ENCODE data around the gene PLXNB2.

PLXNB2 gene

DNA sequence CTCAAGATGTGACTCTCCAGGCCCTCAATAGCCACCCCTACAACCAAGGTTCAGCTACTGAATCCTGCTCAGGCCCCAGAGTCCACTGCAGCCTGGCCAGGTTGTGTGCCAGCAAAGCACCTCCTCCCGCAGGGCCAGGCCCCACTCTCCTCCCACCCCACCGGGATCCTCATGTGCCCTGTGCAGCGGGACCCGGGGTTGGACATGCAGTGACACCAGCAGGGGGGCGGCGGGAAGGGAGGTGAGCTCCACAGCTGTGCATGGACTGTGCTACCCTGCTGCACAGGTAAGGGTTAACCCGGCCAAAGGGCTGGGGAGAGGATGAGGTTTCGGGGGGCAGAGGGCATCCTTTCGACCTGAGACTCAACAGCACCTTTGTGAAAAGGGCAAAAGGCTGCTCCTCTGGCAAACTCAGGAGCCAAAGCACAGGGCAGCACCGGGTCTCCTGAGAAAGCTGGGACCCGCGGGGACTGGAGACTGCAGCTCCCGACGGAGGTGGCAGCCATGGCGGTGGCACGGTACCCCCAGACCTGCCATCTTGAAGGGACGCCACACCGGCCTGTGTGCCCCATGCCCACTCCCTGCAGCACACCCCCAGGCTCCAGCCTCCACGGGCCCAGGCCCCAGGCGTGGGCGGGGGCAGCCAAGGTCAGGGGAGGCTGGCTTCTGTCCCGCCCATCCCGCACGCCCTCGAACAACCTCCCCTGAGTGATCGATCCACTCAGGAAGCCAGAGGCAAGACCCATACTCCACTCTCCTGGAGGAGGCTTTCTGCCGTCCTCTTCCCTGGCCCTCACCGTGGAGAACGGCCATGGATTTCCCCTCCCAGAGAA lies 10.6 kb downstream of the PLXNB2 start:
- DNase-seq, result no peak

DNA sequence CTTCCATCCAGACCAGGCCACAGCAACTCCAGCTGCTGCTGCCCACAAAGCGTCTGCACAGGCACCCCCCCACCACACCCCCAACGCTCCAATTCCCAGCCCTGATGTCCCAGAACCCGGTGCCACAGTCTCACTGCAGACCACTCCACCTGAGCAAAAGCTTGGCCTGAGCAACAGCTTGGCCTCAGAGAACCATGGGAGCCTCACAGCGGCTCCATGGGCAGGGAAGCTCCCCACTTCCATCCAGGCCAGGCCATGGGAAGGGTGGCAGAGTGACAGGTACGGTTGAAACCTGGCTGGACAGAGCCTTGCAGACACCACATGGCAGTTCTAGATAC lies 13.2 kb downstream of the PLXNB2 start:
- no peak for DNase-seq

DNA sequence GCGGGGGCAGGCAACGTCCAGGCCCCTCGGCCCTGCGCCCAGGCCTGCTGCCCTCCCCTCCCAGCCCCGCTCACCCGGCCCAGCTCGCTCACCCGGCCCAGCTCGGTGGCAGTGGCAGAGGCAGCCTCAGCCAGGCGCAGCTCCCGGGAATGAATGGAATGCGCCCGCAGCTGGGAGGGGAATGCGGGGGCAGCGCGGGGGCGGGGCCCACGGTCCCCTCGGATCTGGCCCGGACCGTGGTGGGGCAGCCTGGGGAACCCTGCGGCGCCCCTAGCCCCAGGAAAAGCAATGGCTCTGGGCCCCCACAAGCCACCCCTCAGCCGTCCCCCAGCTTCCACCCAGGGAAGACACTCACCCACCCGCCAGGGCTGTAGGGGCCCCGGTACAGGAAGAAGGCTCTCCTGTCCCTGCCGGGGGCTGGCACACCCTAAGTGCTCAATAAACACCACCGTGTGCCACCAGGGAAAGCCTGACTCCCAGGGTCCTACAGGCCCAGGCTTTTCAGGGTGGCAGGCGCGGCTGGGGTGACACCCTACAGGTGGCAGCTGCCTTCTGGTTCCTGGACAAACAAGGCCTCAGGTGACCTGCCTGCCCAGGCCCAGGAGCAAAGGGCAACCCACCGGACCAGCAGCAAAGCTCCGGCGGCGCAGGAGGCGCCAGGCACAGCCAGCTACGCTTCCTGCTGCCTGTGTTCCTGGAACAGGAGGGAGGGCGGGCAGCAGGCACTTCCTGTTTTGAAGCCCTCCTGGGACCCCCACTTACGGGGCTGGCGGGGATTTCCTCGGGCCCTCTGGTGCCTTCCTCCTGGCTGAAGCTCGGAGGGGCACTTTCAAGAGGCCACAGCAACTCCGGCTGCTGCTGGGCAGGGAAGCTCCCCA lies 13.8 kb downstream of the PLXNB2 start:
- DNase-seq, result no peak

DNA sequence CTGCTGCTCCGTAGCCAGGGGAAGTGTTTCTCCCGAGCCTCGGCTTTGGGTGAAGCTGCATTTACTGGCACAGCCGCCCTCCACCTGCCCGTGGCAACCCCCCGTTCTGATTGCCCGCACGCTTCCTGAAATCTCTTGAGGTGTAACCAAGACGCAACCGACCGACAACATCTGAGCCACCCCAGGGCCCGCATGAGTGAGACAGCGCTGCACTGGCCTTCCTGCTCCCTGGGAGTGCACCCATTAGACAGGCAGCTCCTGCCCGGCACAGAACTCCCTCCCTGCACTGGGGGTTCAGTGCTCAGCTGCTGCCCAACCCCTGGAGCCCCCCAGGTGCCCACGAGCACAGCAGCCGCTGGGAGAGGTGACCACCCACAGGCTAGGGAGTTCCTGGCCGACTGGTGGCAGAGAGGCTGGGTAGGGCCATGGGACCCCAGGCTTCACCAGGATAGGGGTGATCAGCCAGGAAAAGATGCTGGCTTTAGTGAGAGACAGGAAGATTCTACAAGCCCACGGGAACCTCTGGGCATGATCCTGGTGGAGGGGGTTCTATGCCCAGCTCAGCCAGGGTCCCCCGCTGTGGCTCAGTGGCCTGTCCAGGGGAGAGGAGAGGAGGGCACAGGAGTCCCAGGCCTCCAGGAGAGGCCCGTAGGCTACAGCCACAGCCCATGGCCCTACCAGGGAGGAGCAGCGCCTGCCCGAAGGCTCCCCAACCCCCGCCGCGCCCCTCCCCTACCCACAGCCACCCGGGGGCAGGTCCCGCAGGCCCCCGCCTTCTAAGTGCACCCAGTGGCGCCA lies 14.6 kb downstream of the PLXNB2 start:
- DNase-seq, result no peak

DNA sequence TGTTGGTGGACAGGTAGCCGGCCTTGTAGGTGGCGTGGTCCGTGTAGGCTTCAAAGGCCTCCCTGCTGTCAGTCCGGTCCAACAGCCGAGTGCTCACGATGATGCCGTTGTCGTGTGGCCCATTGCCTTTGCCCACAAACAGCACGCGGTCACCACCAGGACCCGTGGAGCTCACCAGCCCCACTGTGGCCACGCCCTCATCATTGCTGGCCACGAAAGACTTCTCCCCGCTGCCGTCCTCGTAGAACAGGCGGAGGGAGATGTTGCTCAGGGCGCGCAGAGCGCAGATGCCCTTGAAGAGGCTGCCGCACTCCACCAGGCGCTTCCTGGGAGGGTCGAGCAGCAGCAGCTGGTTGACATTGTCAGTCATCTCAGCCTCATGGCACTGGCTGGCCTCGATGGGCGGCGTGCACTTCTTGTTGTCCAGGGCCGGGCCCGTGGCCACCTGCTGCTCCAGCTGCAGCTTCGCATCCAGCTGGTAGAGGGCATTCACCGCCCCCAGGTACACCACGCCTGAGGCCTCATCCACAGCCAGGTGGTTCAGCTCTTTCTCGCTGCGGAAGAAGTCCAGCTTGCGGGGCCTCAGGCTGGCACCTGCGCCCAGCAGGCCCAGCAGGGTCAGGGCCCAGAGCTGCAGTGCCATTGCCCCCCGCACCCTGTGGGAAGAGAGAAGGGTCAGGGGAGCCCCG lies 17.4 kb downstream of the PLXNB2 start:
- no peak for DNase-seq

DNA sequence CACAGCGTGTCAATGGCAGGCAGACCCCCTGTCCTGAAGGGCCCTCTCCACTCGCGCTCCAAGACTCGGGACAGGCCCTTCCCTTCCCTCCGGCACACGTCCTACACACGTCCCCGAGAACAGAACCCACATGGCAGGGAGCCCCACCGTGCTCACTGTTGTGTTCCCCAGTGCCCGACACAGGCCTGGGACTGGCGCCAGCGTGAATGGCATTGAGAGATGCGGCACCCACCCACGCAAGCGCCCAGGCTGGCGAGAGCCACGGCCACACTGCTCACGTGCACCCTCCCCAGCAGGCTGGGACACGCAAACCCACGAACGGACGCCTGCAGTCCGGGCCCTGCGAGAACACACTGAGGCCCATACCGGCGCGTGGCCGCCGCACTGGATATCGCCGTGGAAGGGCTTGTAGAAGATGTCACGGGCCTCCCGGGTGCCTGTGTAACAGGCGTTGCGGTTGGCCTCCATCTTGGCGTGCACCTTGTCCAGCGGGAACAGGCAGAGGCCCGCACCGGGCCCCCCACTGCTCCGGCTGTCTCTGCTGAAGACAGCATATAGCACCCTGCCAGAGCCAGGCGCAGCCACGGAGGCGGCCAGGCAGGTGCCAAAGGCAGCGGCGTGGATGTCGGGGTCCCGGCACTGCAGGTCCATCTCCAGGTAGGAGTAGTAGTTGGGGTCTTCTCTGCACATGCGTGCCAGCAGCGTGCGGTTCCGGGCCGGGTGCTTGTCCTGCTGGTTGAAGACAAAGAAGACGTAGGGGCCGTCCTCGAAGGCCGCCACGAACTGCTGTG lies 18.1 kb downstream of the PLXNB2 start:
- no peak for DNase-seq

DNA sequence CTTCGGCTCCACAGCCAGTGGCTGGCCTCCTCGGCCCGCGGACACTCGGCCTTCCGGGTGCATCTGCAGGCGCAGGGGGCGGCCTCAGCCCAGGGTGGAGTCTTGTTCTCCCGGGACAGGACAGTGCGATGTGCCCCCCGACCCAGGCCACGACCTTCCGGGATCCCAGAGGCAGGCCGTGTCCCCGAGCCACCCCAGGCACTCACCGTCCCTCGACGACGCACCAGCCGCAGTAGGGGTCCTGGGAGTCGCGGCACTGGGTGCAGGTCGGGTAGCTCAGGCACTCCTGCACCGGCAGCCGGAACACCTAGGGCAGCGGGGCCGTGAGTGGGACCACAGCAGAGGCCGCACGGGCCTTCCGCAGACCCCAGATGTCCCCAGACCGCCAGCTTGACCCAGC lies 19.7 kb downstream of the PLXNB2 start:
- DNase-seq, result no peak

DNA sequence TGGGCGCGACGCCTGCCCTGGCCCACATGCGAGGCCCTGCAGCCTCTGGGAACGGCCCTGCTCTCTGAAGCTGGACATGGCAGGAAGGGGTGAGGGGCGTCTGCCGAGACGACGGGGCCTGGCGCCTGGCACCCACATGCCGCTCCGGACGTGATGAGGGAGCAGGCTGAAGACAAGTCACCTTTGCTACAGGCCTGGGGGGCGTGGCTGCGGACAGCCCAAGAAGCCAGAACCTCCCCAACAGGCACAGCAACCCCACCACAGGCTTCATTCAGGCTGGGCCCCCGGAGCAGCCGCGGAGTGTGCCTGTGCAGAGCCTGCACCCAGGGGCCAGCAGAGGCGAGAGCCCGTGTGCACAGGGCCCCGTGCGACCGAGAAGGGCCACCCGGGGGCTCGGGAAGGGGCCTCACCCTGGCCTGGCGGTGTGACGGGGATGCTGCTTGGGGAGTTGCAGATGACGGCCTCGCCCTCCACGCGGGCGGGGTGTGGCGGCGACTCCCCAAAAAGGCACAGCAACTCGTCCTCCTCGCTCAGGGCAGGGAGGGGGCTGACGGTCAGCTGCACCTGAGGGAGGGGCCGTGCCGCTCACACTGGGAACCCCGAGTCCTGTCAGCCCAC lies 20.6 kb downstream of the PLXNB2 start:
- no peak for DNase-seq

DNA sequence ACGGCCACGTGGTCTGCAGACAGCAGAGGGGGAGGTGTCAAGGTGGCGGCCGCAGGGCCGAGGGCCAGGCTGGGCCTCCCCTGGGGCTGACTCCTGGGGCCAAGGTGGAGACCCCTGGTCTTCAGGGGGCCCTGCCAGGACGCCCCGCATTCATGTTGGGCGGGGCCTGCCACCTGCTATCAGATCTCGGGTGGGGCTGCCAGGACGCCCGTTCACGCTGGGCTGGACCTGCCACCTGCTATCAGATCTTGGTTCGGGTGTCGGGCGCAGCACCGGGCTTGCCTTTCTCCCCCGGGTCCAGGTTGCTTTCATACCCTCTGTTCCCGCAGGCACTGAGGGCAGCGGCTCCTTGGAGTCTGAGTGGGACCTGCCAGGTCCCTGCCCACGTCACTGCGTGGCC lies 21.2 kb downstream of the PLXNB2 start:
- no peak for DNase-seq

DNA sequence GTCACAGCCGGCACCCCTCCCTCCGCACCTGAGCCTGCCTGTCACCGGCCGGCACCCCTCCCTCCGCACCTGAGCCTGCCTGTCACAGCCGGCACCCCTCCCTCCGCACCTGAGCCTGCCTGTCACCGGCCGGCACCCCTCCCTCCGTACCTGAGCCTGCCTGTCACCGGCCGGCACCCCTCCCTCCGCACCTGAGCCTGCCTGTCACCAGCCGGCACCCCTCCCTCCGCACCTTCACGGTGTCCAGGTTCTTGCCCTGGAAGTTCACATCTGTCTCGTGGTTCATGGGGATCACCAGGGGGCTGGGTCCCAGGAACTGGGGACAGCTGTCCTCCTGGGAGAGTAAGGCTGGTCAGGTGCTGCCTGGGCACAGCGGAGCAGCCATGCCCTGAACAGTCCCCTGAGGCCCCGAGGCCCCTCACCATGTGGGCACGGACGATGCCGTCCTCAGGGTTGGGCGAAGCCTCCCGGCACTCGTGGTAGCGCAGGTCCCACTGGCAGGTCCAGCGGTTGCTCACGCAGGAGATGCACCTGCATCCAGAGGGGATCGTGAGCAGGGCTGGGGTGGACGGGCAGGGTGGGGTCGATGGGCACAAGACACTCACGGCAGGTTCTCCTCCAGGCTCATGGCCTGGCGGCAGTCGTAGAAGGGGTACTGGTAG lies 21.7 kb downstream of the PLXNB2 start:
- DNase-seq, result no peak

DNA sequence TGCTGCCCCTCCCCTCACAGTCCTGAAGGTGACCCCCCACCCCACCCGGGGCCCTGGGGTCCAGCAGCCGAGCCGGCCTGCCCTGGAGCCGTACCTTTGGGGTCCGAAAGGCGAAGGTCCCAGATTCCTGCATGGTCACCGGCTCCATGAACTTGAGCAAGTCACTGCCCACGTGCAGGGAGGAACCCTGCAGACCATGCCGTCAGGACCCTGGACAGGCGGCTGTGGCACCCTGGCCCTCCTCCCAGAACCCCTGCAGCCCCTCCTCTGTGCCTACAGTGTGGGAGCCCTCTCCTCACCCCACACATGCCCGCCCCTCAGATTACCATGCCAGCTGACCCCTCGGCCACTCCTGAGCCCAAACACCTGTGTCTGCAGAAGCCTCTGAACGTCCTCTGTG lies 23.0 kb downstream of the PLXNB2 start:
- no peak for DNase-seq

DNA sequence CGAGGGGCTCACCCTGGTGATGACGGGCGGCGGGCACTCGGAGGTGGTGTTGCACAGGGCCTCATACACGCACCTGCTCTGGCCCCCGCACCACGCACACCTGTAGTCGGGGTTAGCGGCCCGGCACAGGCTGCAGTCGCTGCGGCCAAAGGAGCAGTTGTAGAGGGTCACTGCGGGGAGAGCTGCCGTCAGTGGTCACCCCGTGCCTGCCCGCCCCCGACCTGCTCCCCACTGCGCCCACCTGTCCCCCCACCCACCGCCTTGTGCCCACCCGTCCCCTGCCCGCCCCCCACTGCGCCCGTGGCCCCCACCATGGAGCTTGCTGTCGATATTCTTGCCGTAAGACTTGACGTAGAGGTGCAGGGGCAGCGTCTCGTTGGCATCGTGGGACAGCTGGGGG lies 23.6 kb downstream of the PLXNB2 start:
- DNase-seq, result no peak

DNA sequence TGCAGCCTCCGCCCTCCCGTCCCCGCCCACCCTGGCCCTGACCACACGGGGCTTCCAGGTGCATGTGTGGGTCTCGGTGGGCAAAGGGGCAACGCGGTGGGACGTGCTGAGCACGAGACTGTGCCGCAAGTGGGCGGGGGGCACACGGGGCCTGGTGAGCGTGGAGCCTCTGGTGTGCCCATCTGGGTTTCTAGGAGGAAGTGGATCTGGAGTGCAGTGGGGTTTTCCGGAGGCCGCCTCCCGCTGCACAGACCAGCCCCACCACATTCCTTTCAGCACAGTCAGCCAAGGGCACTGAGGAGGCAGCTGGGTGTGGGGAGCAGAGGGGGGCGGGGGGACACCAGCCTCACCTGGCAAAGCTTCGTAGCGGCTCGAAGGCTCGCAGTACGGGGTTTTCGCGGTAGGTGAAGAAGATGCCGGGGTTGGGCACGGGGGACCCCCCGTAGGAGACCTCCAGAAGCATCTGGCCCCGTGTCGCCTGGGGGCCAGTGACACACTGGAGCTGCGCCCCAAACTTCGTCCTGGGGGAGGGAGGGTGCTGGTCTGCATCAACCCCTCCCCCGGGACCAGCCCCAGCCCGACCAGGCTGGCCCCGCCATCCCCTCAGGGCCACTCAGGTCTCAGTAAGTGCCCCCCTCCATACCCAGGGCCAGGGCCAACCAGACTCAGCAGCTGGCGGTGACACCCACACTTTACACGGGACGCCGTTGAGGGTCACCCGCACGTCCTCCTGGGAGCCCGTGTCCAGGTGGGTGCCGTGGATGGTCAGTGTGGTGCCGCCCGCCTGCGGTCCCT lies 24.9 kb downstream of the PLXNB2 start:
- DNase-seq, result no peak

DNA sequence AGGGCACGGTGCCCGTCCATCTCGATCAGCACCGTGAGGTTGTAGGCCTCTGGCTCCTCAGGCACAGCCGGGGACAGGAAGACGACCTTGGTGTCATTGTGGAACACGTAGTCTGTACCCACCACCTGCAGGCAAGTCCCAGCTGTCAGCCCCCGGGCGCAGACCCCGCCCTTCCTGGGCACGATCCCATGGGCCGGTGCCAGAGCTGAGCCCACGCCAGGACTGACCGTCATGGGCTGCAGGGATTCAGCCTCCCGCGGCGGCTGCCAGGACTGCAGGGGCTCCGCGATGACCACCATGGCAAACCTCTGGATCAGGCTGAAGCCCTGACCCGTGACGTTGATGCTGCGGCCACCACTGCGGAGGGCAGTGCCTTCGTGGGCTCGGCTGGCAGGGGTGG lies 25.5 kb downstream of the PLXNB2 start:
- no peak for DNase-seq

DNA sequence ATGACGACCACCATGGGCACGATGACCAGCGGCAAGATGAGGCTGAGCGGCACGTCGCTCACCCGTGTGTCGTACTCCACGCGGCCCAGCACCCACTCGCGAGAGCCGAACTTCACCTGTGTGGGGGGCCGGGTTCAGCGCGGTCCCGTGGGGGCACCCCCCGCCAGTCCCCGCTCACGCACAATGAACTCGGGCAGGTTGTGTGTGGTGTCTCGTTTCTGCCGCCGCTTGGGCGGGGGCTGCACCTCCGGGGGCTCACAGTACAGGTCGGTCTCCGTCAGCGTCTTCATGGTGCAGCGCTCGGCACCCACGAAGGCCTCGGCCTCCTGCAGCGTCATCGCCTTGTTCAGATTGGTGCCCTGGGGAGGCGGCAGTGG lies 26.1 kb downstream of the PLXNB2 start:
- no peak for DNase-seq

DNA sequence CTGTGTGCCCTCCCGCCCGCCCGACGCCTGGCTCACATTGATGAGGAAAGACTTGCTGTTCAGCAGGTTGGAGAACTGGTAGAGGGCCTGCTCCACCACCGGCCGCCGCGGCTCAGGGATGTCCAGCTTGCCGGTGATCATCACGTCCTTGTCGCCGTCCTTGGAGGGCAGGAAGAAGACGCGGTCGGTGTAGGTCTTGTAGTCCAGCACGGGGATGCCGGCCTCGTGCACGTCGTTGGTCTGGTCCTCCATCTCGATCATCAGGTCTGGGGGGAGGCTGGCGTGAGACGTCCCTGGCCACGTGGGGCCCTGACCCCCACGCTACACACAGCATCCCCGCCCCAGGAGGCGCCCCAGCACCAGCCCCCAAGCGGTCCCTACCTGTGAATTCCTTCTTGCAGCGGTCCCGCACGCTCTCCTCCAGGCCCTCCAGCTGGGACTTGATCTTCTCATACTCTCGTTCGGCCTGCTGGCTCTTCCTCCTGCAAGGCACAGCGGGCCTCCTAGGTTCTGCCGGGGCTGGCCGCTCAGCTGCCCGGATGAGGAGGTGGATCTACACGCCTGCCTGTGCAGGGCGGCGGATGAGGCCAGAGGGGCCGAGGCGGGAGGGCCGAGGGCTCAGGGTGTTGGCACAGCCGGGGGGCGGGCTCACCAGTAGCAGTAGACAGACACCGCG lies 26.6 kb downstream of the PLXNB2 start:
- DNase-seq, result no peak

DNA sequence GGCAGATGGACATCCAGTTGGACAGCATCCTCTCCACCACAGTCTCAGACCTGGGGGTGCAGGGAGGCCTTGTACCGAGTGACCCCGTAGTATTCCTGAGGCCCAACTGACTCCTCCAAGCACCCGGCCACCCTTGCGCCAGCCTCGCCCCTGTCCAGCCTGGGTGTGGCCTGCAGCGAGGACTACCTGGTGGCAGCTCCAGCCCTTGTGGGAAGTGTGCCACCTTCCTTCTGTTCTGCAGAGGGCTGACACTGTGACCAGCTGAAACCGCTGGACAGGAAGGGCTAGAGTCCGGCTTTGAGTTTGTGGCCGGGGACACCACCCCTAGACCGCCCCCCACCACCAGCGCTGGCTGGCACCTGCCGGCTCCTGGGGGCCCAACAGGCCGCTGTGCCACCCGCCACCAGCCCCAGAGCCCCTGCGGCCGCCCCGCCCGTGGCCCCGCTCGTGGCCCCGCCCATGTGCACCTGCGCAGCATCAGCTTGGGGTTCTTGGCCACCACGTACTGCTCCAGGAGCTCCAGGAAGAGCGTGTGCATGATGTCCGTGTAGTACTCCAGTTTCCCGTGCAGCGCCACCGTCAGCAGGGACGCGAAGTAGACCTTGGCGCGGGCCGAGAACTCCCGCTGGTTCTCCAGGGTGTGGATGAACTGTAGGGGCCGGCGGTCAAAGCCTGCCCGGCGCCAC lies 27.3 kb downstream of the PLXNB2 start:
- DNase-seq, result no peak

DNA sequence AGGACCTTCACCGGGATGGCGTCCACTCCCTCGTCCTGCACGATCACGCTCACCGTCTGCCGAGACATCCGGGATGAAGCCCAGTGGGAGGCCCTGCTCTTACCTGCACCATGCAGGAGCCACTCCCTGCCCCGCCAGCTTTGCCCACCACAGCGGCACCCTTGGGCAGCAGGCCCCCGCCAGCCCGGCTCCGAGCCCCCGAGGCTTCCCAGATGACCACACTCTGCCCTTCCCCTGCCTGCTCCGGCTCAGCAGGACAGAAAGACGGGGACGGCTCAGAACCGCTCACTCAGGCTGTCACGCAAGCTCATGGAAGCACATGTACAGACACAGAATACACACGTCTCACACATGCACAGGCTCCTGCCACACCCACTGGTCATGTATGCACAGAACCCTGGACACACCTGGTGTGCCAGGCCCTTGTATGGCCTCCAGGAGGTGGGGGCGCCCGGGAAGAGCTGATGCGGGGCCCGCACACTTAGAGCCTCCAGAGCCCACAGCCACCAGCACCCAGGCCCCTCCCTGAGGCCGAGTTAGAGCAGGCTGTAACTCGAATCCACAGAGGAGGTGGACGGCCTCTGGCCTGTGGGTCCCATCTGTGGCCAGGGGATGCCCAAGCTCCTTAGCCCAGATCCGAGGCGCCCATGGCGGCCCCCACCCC lies 28.4 kb downstream of the PLXNB2 start:
- no peak for DNase-seq
